Gastroesophageal sphincter (tissue), 4 donors: ENCODE data around the gene CD27. TPM values are rescaled to one million over a fixed set of nuclear protein-coding genes. Genes with fewer than 3 reads are reported as not detected.

Experiments
- ATAC-seq: fragments of 150-250 bp; one replicate; pipeline ENCODE4 v1.9.1; 2016; ENCODE audit warnings: mild to moderate bottlenecking, moderate library complexity
- H3K27ac ChIP-seq, 4 donors: fragments of 200-600 bp; sonication (generic) in 3 of 4; 1 replicate in 3 of 4; 2 replicates in 1 of 4; pipeline ENCODE4 v1.5.1; 2016 to 2019
- H3K27me3 ChIP-seq: fragments of 200-600 bp; sonication (generic); one replicate; pipeline ENCODE4 v1.5.1; 2019
- H3K36me3 ChIP-seq, 2 donors: fragments of 200-600 bp; sonication (generic); one replicate each; pipeline ENCODE4 v1.5.1; 2019; ENCODE audit warnings: control low read depth in 1 of 2
- H3K4me1 ChIP-seq, 3 donors: fragments of 200-600 bp; sonication (generic); 1 replicate in 2 of 3; 2 replicates in 1 of 3; pipeline ENCODE4 v1.5.1; 2016 to 2019; ENCODE audit warnings: control low read depth in 2 of 3
- H3K4me3 ChIP-seq, 2 donors: fragments of 200-600 bp; sonication (generic); one replicate each; pipeline ENCODE4 v1.5.1; 2019; ENCODE audit warnings: mild to moderate bottlenecking in 1 of 2, moderate library complexity in 1 of 2
- H3K9me3 ChIP-seq, 3 donors: fragments of 200-600 bp; sonication (generic); one replicate each; pipeline ENCODE4 v1.5.1; 2017 to 2019; ENCODE audit warnings: control low read depth in 2 of 3
- CTCF ChIP-seq, 4 experiments: fragments of 200-600 bp in 2 of 4; fragments of 450-650 bp in 2 of 4; sonication (generic) in 1 of 4; IDR thresholded peaks; one replicate each; pipeline ENCODE4 v1.5.1; 2017 to 2019; ENCODE audit warnings: antibody characterized with exemption in 4 of 4, mild to moderate bottlenecking in 2 of 4, moderate library complexity in 2 of 4
- EP300 ChIP-seq: sonication (generic); formaldehyde crosslinking; IDR thresholded peaks from one replicate; pipeline ENCODE4 v1.6.1; 2017; ENCODE audit warnings: antibody characterized with exemption, mild to moderate bottlenecking
- POLR2A ChIP-seq, 2 donors: fragments of 450-650 bp; IDR thresholded peaks; one replicate each; pipeline ENCODE4 v1.6.1; 2017; ENCODE audit warnings: antibody characterized with exemption in 2 of 2, mild to moderate bottlenecking in 2 of 2, moderate library complexity in 1 of 2
- POLR2AphosphoS5 ChIP-seq: sonication (generic); formaldehyde crosslinking; IDR thresholded peaks from one replicate; pipeline ENCODE4 v1.6.1; 2017; ENCODE audit warnings: antibody characterized with exemption
- WGBS, 2 donors: methylation state at CpG; one replicate each; pipeline ENCODE4 v1.1.5; 2018; ENCODE audit warnings: low coverage in 1 of 2; 5-methylcytosine and 5-hydroxymethylcytosine counted together
- total RNA-seq, 4 donors: library from RNA; depleted of rRNA; stranded (reverse); fragments of >200 nt; gene quantifications; one replicate each; pipeline ENCODE4 v1.1.0, GENCODE V29; 2016

CD27 gene
- total RNA-seq, 4 donors from 2014 or later: 0.45 to 0.89 TPM; not detected in 2

GRCh38 chr12:6452245-6452943, 7.6 kb downstream of the CD27 start:
- Histone ChIP-seq H3K4me3 (peak overlapping the region; percentile 63 to 72), H3K27me3 (no peaks in the 10 kb centered on the region), H3K36me3 (peaks cover 0 to 45% of the 10 kb centered on the region in 2 donors), H3K9me3 (no peaks in the 10 kb centered on the region), H3K4me1 (peaks cover 3 to 49% (median 16%) of the 10 kb centered on the region in 3 donors), H3K27ac (peak overlapping the region; percentile 83 to 98 (median 95))
- peak; percentile 10 for ATAC-seq
- 3 to 8% methylated on average over 4 to 6 of the region's 9 CpGs for WGBS, 2 donors
- TF ChIP-seq POLR2A (IDR thresholded peaks at IDR 0.05): no peak
- no peak for TF ChIP-seq EP300
- TF ChIP-seq POLR2AphosphoS5: no peak
- no peak for TF ChIP-seq CTCF (IDR thresholded peaks at IDR 0.05)

GRCh38 chr12:6452944-6453630, 8.3 kb downstream of the CD27 start:
- peak overlapping the region; percentile 63 to 72 for H3K4me3 ChIP-seq
- TF ChIP-seq POLR2AphosphoS5 (no peak), CTCF (IDR thresholded peaks at IDR 0.05) (no peak), EP300 (no peak), POLR2A (IDR thresholded peaks at IDR 0.05) (no peak)
- no peaks in the 10 kb centered on the region for H3K27me3 ChIP-seq

GRCh38 chr12:6457220-6457945, 12.6 kb downstream of the CD27 start:
- no peaks in the 10 kb centered on the region for H3K27me3 ChIP-seq
- H3K9me3 ChIP-seq: no peaks in the 10 kb centered on the region
- peaks cover 3 to 31% (median 5%) of the 10 kb centered on the region in 3 donors for H3K4me1 ChIP-seq
- 81 to 93% methylated on average over 2 of the region's 12 CpGs for WGBS, 2 donors
- no peak overlapping the region for H3K4me3 ChIP-seq
- ATAC-seq: no peak
- TF ChIP-seq POLR2AphosphoS5 (no peak), EP300 (no peak), CTCF (IDR thresholded peaks at IDR 0.05) (no peak), POLR2A (IDR thresholded peaks at IDR 0.05) (no peak)
- H3K27ac ChIP-seq: no peak overlapping the region
- H3K36me3 ChIP-seq: peaks cover 0 to 85% of the 10 kb centered on the region in 2 donors

More at GRCh38 chr12:6452944-6453630, 8.3 kb downstream of the CD27 start:
- Histone ChIP-seq H3K4me1 (peaks cover 3 to 49% (median 16%) of the 10 kb centered on the region in 3 donors), H3K36me3 (peaks cover 0 to 45% of the 10 kb centered on the region in 2 donors), H3K9me3 (no peaks in the 10 kb centered on the region), H3K27ac (peak overlapping the region; percentile 83 to 98 (median 95))
- 40 to 41% methylated on average over 7 to 9 of the region's 17 CpGs for WGBS, 2 donors
- ATAC-seq: no peak

- WGBS, 2 donors: 90 to 92% methylated on average over 5 to 13 of the region's 14 CpGs
- Histone ChIP-seq H3K9me3 (no peaks in the 10 kb centered on the region), H3K27ac (no peak overlapping the region), H3K27me3 (no peaks in the 10 kb centered on the region), H3K4me3 (no peak overlapping the region), H3K36me3 (peaks cover 0 to 92% of the 10 kb centered on the region in 2 donors), H3K4me1 (peaks cover 0 to 30% (median 0%) of the 10 kb centered on the region in 3 donors)
- no peak for TF ChIP-seq EP300
- TF ChIP-seq POLR2A (IDR thresholded peaks at IDR 0.05): no peak
- TF ChIP-seq CTCF (IDR thresholded peaks at IDR 0.05): no peak
- TF ChIP-seq POLR2AphosphoS5: no peak
- ATAC-seq: no peak
These were observed 13.7 kb downstream of the CD27 start for GRCh38 chr12:6458281-6459003.
